ENCODE results near the gene CHMP4B.

Gene CHMP4B

DNA sequence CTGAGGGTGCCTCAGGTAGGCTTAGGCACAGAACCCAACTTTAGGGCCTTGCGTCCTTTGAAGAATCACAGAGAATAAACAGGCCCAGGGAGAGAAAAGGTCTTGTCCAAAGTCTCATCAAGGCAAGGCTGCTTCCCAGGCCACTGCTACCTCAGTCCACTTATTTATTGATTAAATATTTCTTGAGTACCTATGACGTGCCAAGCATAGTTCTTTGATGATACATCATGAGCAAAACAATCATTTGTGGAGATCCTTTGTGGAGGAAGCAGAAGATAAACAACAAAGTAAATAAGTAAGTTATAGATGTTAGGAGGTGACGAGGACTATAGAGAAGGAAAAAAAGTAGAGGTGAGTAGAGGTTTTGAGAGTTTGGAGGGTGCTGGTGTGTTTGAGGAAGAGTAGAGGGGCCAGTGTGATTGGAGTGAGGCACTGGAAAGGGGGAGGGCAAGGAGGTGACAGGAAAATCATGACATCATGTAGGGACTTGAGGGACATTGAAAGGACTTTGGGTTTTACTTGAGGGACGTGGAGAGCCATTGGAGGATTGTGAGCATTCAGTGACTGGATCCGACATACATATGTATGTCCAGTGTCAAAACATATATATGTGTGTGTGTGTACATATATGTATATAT is 14.1 kb upstream of the CHMP4B start:
- Mint-ChIP-seq H3K4me1 (peaks cover 5% of the 10 kb centered on the region), H3K36me3 (no peaks in the 10 kb centered on the region), H3K27ac (no peak overlapping the region), H3K4me3 (no peak overlapping the region), H3K9me3 (no peaks in the 10 kb centered on the region)
- DNase-seq (ENCODE audit: low spot score in 2 of 2), result no peak
- ATAC-seq, result no peak

DNA sequence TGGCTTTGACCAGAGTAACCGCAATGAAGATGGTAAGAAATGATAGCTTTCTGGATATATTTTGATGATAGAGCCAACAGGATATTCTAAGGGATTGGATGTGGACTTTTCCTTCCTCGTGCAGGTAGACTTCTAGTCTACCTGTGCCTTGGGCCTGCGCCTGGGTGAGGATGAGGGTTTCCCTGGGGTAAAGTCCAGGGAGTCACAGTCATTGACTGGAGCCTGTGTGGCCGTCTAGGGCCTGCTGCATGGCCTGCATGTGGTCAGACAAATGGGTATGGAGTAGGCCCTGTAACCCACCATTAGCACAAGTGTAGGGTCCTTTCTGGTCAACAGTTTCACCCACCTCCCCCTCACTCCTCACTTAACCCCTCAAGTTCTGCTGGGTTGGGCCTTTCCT is 12.7 kb upstream of the CHMP4B start:
- no peak overlapping the region for H3K27ac Mint-ChIP-seq
- no peak for DNase-seq (ENCODE audit: low spot score in 2 of 2)
- no peaks in the 10 kb centered on the region for H3K4me1 Mint-ChIP-seq
- no peak for ATAC-seq
- no peaks in the 10 kb centered on the region for H3K36me3 Mint-ChIP-seq
- no peaks in the 10 kb centered on the region for H3K9me3 Mint-ChIP-seq
- no peak overlapping the region for H3K4me3 Mint-ChIP-seq

DNA sequence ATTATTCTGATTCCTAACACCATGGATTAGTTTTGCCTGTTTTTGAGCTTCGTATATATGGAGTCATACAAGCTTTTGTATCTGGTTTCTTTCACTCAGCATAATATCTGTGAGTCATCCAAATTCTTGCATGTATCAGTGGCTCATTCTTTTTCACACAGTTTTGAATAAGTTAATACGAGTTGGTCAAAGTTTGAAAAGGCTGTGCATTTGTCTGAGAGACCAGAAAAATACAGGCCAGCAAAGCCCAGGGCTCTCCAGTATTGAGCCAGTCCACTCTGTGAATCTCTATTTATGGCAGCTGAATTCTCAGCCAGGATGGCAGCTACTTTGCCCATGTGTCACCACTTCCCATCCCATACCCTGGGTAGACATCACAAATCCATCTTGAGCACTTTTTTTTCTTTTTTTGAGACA is 7.2 kb upstream of the CHMP4B start:
- no peaks in the 10 kb centered on the region for H3K9me3 Mint-ChIP-seq
- H3K4me3 Mint-ChIP-seq, result no peak overlapping the region
- H3K4me1 Mint-ChIP-seq, result no peaks in the 10 kb centered on the region
- no peaks in the 10 kb centered on the region for H3K36me3 Mint-ChIP-seq
- DNase-seq (ENCODE audit: low spot score in 2 of 2), result no peak
- H3K27ac Mint-ChIP-seq, result no peak overlapping the region
- ATAC-seq, result no peak

GRCh38 chr20:33808388-33808787 is 2.8 kb upstream of the CHMP4B start:
- H3K4me3 Mint-ChIP-seq, result no peak overlapping the region
- H3K27ac Mint-ChIP-seq, result no peak overlapping the region
- no peak for ATAC-seq
- H3K9me3 Mint-ChIP-seq, result no peaks in the 10 kb centered on the region
- peaks cover 15% of the 10 kb centered on the region for H3K4me1 Mint-ChIP-seq
- peaks cover 26% of the 10 kb centered on the region for H3K36me3 Mint-ChIP-seq
- DNase-seq (ENCODE audit: low spot score in 2 of 2), result no peak

- H3K9me3 Mint-ChIP-seq, result no peaks in the 10 kb centered on the region
- ATAC-seq (no peak), DNase-seq (ENCODE audit: low spot score in 2 of 2) (no peak)
- H3K4me3 Mint-ChIP-seq, result no peak overlapping the region
- H3K36me3 Mint-ChIP-seq, result peaks cover 36% of the 10 kb centered on the region
- no peak overlapping the region for H3K27ac Mint-ChIP-seq
- peaks cover 34% of the 10 kb centered on the region for H3K4me1 Mint-ChIP-seq
Observed at GRCh38 chr20:33810259-33810658, 889 bp upstream of the CHMP4B start.

GRCh38 chr20:33811776-33812151 is 616 bp downstream of the CHMP4B start:
- H3K4me1 Mint-ChIP-seq, result peaks cover 48% of the 10 kb centered on the region

GRCh38 chr20:33812152-33812849 is 1.2 kb downstream of the CHMP4B start:
- peaks cover 49% of the 10 kb centered on the region for H3K36me3 Mint-ChIP-seq
- peak overlapping the region; percentile 100 for H3K27ac Mint-ChIP-seq
- ATAC-seq (no peak), DNase-seq (ENCODE audit: low spot score in 2 of 2) (peak; percentile 9 to 67)
- no peaks in the 10 kb centered on the region for H3K9me3 Mint-ChIP-seq
- H3K4me3 Mint-ChIP-seq, result peak overlapping the region; percentile 100
- H3K4me1 Mint-ChIP-seq, result peaks cover 50% of the 10 kb centered on the region

More at GRCh38 chr20:33811776-33812151, 616 bp downstream of the CHMP4B start:
- Mint-ChIP-seq H3K27ac (peak overlapping the region; percentile 100), H3K36me3 (peaks cover 49% of the 10 kb centered on the region), H3K4me3 (peak overlapping the region; percentile 100), H3K9me3 (no peaks in the 10 kb centered on the region)
- DNase-seq (ENCODE audit: low spot score in 2 of 2), result peak; percentile 10 to 63
- ATAC-seq, result no peak

- Mint-ChIP-seq H3K4me3 (peak overlapping the region; percentile 100), H3K4me1 (peaks cover 57% of the 10 kb centered on the region), H3K36me3 (peaks cover 49% of the 10 kb centered on the region), H3K27ac (peak overlapping the region; percentile 100), H3K9me3 (no peaks in the 10 kb centered on the region)
- DNase-seq (ENCODE audit: low spot score in 2 of 2), result no peak
- ATAC-seq, result no peak
Observed at GRCh38 chr20:33812908-33813462, 1.8 kb downstream of the CHMP4B start.

DNA sequence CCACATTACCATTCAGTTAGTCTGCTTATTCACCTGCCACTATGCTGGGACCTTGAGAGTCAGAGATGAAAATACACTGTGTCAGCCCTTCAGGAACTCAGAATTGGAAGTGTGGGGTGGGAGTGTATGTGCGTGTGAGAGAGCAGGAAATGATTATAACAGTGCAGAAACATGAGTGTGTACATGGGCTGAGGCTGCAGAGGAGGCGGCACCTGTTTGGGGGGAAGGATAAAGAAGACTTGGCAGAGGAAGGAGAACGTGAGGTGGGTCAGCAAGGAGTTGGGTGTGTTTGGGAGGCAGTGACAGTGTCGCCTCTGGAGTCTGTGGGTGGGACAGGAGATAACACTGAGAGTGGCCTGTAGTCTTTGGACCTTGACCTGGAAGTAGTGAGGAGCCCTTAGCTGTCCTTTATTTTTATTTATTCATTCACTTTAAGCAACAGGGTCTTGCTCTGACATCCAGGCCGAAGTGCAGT is 3.1 kb downstream of the CHMP4B start:
- Mint-ChIP-seq H3K4me3 (peak overlapping the region; percentile 100), H3K36me3 (peaks cover 58% of the 10 kb centered on the region), H3K4me1 (peaks cover 69% of the 10 kb centered on the region), H3K9me3 (no peaks in the 10 kb centered on the region), H3K27ac (peak overlapping the region; percentile 60)
- no peak for DNase-seq (ENCODE audit: low spot score in 2 of 2)
- ATAC-seq, result peak; percentile 43

- ATAC-seq (no peak), DNase-seq (ENCODE audit: low spot score in 2 of 2) (no peak)
- Mint-ChIP-seq H3K4me3 (no peak overlapping the region), H3K27ac (peak overlapping the region; percentile 60), H3K9me3 (no peaks in the 10 kb centered on the region), H3K4me1 (peaks cover 81% of the 10 kb centered on the region), H3K36me3 (peaks cover 66% of the 10 kb centered on the region)
Observed at GRCh38 chr20:33815671-33816070, 4.5 kb downstream of the CHMP4B start.

DNA sequence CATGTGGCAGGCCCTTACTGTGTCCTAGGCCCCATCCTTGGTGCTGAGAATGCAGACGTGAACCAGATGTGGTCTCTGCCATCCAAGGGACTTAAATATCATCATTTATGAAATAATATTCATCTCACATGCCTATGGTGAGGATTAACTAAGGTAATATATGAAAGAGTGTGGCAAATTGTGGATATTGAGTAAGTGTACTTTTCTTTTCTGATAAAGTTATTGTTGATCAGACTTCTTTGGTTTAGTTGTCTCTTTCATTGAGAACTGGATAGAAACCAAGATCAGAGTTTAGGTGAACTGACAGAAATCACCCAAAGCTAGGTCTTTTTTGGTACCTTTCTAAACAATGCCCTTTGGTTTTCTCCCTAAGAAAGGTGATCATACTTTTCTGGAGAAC is 5.0 kb downstream of the CHMP4B start:
- Mint-ChIP-seq H3K36me3 (peaks cover 61% of the 10 kb centered on the region), H3K9me3 (no peaks in the 10 kb centered on the region), H3K4me3 (no peak overlapping the region), H3K27ac (no peak overlapping the region), H3K4me1 (peaks cover 82% of the 10 kb centered on the region)
- DNase-seq (ENCODE audit: low spot score in 2 of 2) (no peak), ATAC-seq (no peak)

DNA sequence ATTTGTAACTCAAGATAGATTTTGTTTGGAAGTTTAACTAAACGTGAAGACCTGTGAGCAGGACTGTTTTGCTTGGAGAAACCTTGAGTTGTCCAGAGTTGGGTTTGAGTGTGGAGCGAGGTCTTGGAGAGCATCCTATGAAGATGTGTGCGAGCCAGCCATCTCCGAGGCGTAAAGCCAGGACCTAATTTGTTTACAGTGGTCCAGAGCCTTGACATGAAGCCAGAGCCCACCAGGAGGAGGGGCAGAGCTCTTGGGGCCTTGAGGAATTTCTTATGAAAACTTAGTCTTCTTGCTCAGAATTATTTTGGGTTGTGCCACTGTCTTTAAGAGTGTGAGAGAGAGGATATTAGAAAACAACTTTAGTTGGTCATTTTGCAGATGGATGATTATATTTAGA is 6.3 kb downstream of the CHMP4B start:
- H3K4me3 Mint-ChIP-seq, result no peak overlapping the region
- H3K9me3 Mint-ChIP-seq, result no peaks in the 10 kb centered on the region
- H3K27ac Mint-ChIP-seq, result peak overlapping the region; percentile 55
- peaks cover 49% of the 10 kb centered on the region for H3K36me3 Mint-ChIP-seq
- peaks cover 78% of the 10 kb centered on the region for H3K4me1 Mint-ChIP-seq
- DNase-seq (ENCODE audit: low spot score in 2 of 2) (no peak), ATAC-seq (no peak)

GRCh38 chr20:33819456-33819855 is 8.3 kb downstream of the CHMP4B start:
- Mint-ChIP-seq H3K9me3 (no peaks in the 10 kb centered on the region), H3K36me3 (peaks cover 45% of the 10 kb centered on the region), H3K4me1 (peaks cover 65% of the 10 kb centered on the region), H3K4me3 (no peak overlapping the region), H3K27ac (peak overlapping the region; percentile 55)
- DNase-seq (ENCODE audit: low spot score in 2 of 2), result no peak
- no peak for ATAC-seq

DNA sequence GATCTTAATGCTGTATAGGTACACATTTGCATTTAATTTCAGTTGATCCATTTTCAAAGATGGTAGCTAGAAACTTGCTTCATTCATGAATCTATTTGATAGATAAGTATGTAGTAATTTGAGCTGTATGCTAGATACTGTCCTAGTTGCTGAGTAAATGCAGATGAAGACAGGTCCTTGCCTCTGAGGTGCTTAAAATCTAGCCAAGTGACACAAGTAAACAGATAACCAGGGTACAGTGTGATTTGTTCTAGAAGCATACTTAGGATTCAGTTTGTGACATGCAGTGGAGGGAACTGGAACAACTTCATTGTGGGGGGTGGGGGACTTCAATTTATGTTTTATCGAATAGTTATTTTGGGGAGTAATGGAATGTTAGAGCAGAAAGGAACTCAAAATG is 9.2 kb downstream of the CHMP4B start:
- Mint-ChIP-seq H3K27ac (peak overlapping the region; percentile 43), H3K9me3 (no peaks in the 10 kb centered on the region), H3K4me1 (peaks cover 65% of the 10 kb centered on the region), H3K36me3 (peaks cover 38% of the 10 kb centered on the region), H3K4me3 (no peak overlapping the region)
- ATAC-seq, result no peak
- no peak for DNase-seq (ENCODE audit: low spot score in 2 of 2)

GRCh38 chr20:33821270-33821836 is 10.2 kb downstream of the CHMP4B start:
- H3K36me3 Mint-ChIP-seq, result peaks cover 29% of the 10 kb centered on the region
- H3K4me1 Mint-ChIP-seq, result peaks cover 65% of the 10 kb centered on the region
- DNase-seq (ENCODE audit: low spot score in 2 of 2) (no peak), ATAC-seq (no peak)
- H3K4me3 Mint-ChIP-seq, result no peak overlapping the region
- H3K9me3 Mint-ChIP-seq, result no peaks in the 10 kb centered on the region
- H3K27ac Mint-ChIP-seq, result no peak overlapping the region

GRCh38 chr20:33822423-33822822 is 11.3 kb downstream of the CHMP4B start:
- peaks cover 26% of the 10 kb centered on the region for H3K36me3 Mint-ChIP-seq
- ATAC-seq (no peak), DNase-seq (ENCODE audit: low spot score in 2 of 2) (no peak)
- no peak overlapping the region for H3K27ac Mint-ChIP-seq
- peaks cover 68% of the 10 kb centered on the region for H3K4me1 Mint-ChIP-seq
- H3K9me3 Mint-ChIP-seq, result no peaks in the 10 kb centered on the region
- H3K4me3 Mint-ChIP-seq, result no peak overlapping the region

All from stimulated activated effector memory CD8-positive, alpha-beta T cell treated with anti-CD3 and anti-CD28 coated beads, Interleukin-12 subunit alpha, Interleukin-12 subunit beta, amount 100 ng/mL, for 72 hours (primary cell).